A549 treated with AZD9567 at 1 μM for 4 hours (cell line): Measurements from ENCODE around the gene NTRK1. TPM values are rescaled to one million over a fixed set of nuclear protein-coding genes. Genes with fewer than 3 reads are reported as not detected.

Source experiments
- total RNA-seq: library from RNA; stranded (reverse); fragments of 200-300 nt; extraction: Qiagen RNA extraction; gene quantifications from 5 replicates; pipeline ENCODE4 v1.2.3, GENCODE V29; 2022; ENCODE audit not compliant: insufficient read depth

The NTRK1 gene
- total RNA-seq = 0.04 to 0.13 TPM (median 0.09 TPM) in 4 of 5 replicates, not detected in the other

DNA sequence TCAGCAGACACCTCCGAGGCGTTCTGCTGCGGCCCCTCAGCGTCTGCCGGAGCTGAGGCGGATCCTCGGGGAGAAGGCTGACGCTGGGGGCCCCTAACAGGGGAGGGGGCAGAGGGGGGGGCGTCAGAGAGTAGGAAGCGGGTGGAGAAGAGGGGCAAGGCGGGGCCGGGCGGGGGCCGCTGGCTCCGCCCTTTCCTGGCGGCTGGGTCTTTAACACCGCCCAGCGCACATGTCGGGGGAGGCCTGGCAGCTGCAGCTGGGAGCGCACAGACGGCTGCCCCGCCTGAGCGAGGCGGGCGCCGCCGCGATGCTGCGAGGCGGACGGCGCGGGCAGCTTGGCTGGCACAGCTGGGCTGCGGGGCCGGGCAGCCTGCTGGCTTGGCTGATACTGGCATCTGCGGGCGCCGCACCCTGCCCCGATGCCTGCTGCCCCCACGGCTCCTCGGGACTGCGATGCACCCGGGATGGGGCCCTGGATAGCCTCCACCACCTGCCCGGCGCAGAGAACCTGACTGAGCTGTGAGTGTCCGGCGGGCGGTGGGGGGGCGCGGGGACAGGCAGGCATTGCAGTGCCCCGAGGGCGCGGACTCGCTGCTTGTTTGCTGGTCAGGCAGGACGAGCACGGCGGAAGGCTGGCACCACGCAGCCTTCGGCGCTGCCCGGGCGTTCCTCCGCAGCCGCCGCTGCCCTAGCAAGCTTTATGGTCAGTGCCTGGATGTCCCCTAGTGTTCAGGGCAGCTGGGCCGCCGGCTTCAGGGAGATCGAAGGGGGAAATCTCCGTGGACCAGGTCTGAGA lies at the start of gene NTRK1:
Gene NTRK1 (plus strand): TSS at position 238 of the 796 bp plus-strand sequence. CDS start 70 bp downstream, at position 308.

DNA sequence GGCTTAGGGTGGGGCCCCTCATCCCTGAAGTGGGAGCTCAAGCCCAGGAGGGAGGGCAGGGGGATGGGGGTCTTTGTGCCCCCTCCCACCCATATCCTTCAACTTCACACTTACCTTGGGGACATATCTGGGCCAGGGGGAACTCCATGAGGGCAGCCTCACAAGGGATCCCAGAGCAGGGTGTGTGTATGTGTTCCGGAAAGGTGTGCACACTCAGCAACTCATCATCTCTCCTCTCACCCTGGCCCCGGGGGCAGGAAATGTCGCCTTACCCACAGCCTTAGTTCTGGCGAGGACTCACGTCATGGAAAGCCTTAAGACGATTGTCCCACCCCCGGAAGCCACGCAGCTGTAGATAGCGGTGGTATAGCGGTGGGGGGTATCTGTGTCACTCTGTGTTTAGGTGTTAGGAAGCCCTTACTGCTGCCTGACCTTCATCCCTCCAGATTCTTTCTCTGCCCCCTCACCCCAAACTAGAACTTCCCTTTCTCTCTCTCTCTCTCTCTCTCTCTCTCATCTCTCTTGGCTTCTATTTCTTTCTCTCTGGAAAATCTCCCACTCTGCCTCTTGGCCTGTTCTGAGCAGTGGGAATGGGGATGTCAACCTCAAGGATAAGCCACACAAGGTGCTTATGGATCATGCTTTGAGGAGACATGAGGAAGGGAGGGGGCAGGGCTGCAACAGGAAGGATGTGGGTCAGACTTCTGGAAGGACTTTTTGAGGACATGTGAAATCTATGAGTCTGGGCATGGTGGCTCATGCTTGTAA lies 43.9 kb upstream of the NTRK1 start, which contains the start of gene SH2D2A:
Gene SH2D2A (minus strand): TSS at position 288 of the 768 bp plus-strand sequence. CDS start 140 bp downstream, at position 148.

DNA sequence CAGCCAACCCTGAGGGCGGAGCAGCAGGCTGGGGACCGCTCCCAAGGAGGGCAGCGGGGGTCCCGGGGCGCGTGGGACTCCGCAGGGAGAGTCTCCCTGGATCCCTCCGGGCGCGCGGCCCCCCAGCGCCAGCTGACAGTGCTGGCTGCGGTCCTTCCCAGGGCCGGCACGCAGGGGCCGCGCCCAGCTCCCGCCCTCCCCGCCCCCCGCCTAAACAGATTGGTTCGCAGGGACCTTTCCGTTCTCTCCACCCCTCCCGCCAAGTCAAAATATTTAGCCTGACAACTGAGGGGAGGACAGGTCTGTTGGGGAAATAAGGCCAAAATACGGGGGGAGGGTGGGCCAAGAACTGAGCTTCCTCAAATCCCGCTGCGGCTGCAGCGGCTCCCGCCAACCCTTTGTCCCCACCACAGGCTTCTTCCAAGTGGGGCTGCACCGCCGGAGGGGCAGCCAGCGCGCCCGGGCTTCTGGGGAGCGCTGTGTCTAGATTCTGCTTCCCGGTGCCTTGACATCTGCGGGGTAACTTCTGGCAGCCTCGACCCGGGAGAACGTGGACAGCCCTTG lies 1.6 kb upstream of the NTRK1 start, which contains the start of gene INSRR:
Gene INSRR (minus strand): TSS at position 159 of the 564 bp plus-strand sequence. CDS start 496 bp downstream, outside the sequence.

DNA sequence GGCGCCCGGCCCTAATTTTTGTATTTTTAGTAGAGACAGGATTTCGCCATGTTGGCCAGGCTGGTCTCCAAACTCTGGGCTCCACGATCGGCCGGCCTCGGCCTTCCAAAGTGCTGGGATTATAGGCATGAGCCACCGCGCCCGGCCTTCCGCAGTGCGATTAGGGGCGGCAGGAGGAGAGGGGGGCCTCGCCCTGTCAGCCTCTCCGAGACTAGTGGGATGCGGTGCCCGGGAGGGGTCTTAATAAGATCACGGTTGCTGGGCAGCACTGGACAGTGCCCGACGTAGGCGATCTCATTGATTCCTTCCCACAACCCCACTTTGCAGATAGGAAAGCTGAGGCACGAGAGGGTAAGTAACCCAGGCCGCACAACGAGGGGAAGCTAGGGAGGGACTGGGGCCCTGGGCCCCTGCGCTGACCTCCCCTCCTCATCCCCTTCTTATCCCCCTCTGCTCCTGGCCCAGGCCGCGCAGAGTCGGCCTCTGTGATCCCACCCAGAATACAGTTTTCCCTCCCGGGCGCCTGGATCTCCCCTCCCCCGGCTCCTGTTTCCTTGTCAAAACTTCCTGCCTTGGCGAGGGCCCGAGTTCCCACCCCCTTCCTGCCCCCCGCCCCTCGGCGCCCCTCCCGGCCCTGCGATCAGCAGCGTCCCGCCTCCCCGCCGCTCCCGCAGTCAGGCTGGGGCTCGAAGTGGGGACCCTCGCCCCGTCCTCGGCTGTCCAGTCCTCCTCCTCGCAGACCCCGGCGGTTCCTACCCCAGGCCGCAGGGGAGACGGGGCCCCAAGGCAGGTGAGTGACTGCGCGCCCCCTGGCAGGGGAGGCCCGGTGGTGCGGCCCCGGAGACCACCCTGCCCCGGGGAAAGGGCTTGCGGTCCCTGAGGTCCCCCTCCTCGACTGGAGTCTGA lies 32.6 kb downstream of the NTRK1 start, which contains the start of gene PEAR1:
Gene PEAR1 (plus strand): TSS at position 671 of the 906 bp plus-strand sequence. CDS start 10,209 bp downstream, outside the sequence.

DNA sequence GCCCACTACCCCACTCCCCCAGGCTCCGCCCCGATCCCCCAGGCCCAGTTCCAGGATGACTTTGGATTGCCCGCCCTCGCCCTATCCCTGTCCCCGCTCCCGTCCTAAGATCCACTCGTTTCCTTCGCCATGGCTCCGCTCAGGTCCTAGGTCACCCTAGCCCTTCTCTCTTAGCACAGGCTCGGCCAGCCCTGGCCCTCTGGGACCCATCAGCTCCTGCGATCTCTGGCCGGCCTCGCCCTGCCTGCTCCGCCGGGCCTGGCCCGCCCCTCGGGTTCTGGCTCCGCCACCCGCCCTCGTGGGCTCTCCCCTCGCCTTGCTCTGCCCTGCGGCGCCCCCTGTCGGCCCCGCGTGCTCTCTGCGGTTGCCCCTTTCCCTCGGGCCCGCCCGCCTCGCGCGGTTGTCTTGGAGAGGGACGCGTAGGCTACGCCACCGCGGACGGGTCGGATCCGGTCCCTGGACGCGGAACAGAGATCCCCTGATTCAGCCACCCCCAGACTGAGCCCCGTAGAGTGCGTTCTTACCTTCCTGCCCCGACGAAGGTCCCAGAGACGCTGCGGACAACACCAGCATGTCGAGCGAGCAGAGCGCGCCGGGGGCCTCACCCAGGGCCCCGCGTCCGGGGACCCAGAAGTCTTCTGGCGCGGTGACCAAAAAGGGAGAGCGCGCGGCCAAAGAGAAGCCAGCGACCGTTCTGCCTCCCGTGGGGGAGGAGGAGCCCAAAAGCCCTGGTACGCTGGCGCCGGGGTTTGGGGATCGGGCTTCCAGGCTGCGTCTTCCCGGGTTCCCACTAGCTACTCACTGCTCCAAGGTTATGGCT lies 59.8 kb downstream of the NTRK1 start, which contains the start of gene LRRC71:
Gene LRRC71 (plus strand): TSS at position 400 of the 820 bp plus-strand sequence. CDS start 172 bp downstream, at position 572.

Other genes with a start within 250 kb of the NTRK1 start
- 0.06 to 0.18 TPM (median 0.12 TPM) in 3 of 5 replicates, not detected in the others for gene HAPLN2, start 241.4 kb upstream of the NTRK1 start, total RNA-seq
- gene BCAN, start 218.7 kb upstream of the NTRK1 start, total RNA-seq = 0.09 to 0.29 TPM (median 0.10 TPM) in 3 of 5 replicates, not detected in the others
- gene NES, start 183.5 kb upstream of the NTRK1 start, total RNA-seq = 0.90 to 1.5 TPM (median 1.1 TPM) in 5 replicates
- gene CRABP2, start 155.3 kb upstream of the NTRK1 start, total RNA-seq = 6.8 to 13.3 TPM (median 8.9 TPM) in 5 replicates
- gene METTL25B, start 132.4 kb upstream of the NTRK1 start, total RNA-seq = 26.2 to 29.5 TPM (median 26.9 TPM) in 5 replicates
- 38.9 to 72.8 TPM (median 43.1 TPM) in 5 replicates for gene ISG20L2, start 132.1 kb upstream of the NTRK1 start, total RNA-seq
- 153 to 197 TPM (median 189 TPM) in 5 replicates for gene MRPL24, start 119.8 kb upstream of the NTRK1 start, total RNA-seq
- gene HDGF, start 109.2 kb upstream of the NTRK1 start, total RNA-seq = 344 to 405 TPM (median 380 TPM) in 5 replicates
- 67.6 to 95.6 TPM (median 75.0 TPM) in 5 replicates for gene PRCC, start 93.3 kb upstream of the NTRK1 start, total RNA-seq
- 2.6 to 3.6 TPM (median 2.7 TPM) in 5 replicates for gene SH2D2A, start 44.0 kb upstream of the NTRK1 start, total RNA-seq
- gene INSRR, start 1.7 kb upstream of the NTRK1 start, total RNA-seq = not detected in 5 replicates
- 3.4 to 5.8 TPM (median 5.1 TPM) in 5 replicates for gene PEAR1, start 32.9 kb downstream of the NTRK1 start, total RNA-seq
- 0.12 to 0.20 TPM (median 0.17 TPM) in 4 of 5 replicates, not detected in the other for gene LRRC71, start 59.8 kb downstream of the NTRK1 start, total RNA-seq
- 16.7 to 28.0 TPM (median 17.5 TPM) in 5 replicates for gene ARHGEF11, start 184.9 kb downstream of the NTRK1 start, total RNA-seq
- gene ETV3L, start 238.9 kb downstream of the NTRK1 start, total RNA-seq = not detected in 5 replicates